HEK293 (cell line): Measurements from ENCODE around the gene APOBEC3C.

ENCODE experiments used
- CTCF ChIP-seq: fragments of 450-650 bp; formaldehyde crosslinking; IDR thresholded peaks from 2 replicates; pipeline ENCODE4 v1.5.1; 2016; ENCODE audit warnings: missing biosample characterization, missing genetic modification characterization
- REST ChIP-seq: fragments of 450-650 bp; formaldehyde crosslinking; IDR thresholded peaks from 2 replicates; pipeline ENCODE4 v1.5.1; 2016; ENCODE audit warnings: missing biosample characterization, missing genetic modification characterization
- ZBTB48 ChIP-seq: fragments of 450-650 bp; formaldehyde crosslinking; IDR thresholded peaks from 2 replicates; pipeline ENCODE4 v1.5.1; 2016; ENCODE audit warnings: missing biosample characterization, missing genetic modification characterization
- ZEB2 ChIP-seq: fragments of 450-650 bp; formaldehyde crosslinking; IDR thresholded peaks from 2 replicates; pipeline ENCODE4 v1.5.1; 2016; ENCODE audit warnings: missing biosample characterization, missing genetic modification characterization
- ZFP41 ChIP-seq: fragments of 450-650 bp; formaldehyde crosslinking; IDR thresholded peaks from 2 replicates; pipeline ENCODE4 v1.5.1; 2016; ENCODE audit warnings: missing biosample characterization, missing genetic modification characterization, borderline replicate concordance
- ZNF24 ChIP-seq: fragments of 450-650 bp; formaldehyde crosslinking; IDR thresholded peaks from 2 replicates; pipeline ENCODE4 v1.5.1; 2016; ENCODE audit warnings: missing biosample characterization, missing genetic modification characterization
- ZNF404 ChIP-seq: fragments of 450-650 bp; formaldehyde crosslinking; IDR thresholded peaks from 2 replicates; pipeline ENCODE4 v1.5.1; 2017; ENCODE audit warnings: missing biosample characterization, missing genetic modification characterization
- ZNF513 ChIP-seq: fragments of 450-650 bp; IDR thresholded peaks from 2 replicates; pipeline ENCODE4 v1.5.1; 2018; ENCODE audit warnings: missing biosample characterization, missing genetic modification characterization
- ZNF670 ChIP-seq: fragments of 450-650 bp; formaldehyde crosslinking; IDR thresholded peaks from 2 replicates; pipeline ENCODE4 v1.5.1; 2016; ENCODE audit warnings: missing biosample characterization, missing genetic modification characterization, low read depth
- ZNF776 ChIP-seq: fragments of 450-650 bp; formaldehyde crosslinking; IDR thresholded peaks from 2 replicates; pipeline ENCODE4 v1.5.0; 2017; ENCODE audit warnings: missing biosample characterization, missing genetic modification characterization, borderline replicate concordance
- ZSCAN23 ChIP-seq: fragments of 450-650 bp; formaldehyde crosslinking; IDR thresholded peaks from 2 replicates; pipeline ENCODE4 v1.5.1; 2016; ENCODE audit warnings: missing biosample characterization, missing genetic modification characterization
- ZSCAN30 ChIP-seq: fragments of 450-650 bp; IDR thresholded peaks from 2 replicates; pipeline ENCODE4 v1.5.1; 2018; ENCODE audit warnings: missing biosample characterization, mild to moderate bottlenecking, missing genetic modification characterization, moderate library complexity

- TF ChIP-seq ZNF776 (tag by site-specific recombination) (no peak), ZNF24 (tag by site-specific recombination) (no peak), CTCF (tag by site-specific recombination) (no peak), ZSCAN23 (tag by site-specific recombination) (no peak), ZBTB48 (tag by site-specific recombination) (no peak), REST (no peak), ZSCAN30 (no peak), ZNF404 (tag by site-specific recombination) (no peak), ZNF670 (tag by site-specific recombination) (no peak), ZFP41 (tag by site-specific recombination) (no peak), ZNF513 (no peak), ZEB2 (no peak)
Measured at GRCh38 chr22:39024519-39025308, 10.7 kb downstream of the APOBEC3C start.
